Measurements from ENCODE around the gene VDAC2. TPM values are rescaled to one million over a fixed set of nuclear protein-coding genes. Genes with fewer than 3 reads are reported as not detected.
A peak's percentile ranks its signal among the peaks of the same experiment; 100 is the strongest.

The VDAC2 gene
- total and polyA plus RNA-seq, 2 experiments from 2014 or later: 167 to 190 TPM

DNA sequence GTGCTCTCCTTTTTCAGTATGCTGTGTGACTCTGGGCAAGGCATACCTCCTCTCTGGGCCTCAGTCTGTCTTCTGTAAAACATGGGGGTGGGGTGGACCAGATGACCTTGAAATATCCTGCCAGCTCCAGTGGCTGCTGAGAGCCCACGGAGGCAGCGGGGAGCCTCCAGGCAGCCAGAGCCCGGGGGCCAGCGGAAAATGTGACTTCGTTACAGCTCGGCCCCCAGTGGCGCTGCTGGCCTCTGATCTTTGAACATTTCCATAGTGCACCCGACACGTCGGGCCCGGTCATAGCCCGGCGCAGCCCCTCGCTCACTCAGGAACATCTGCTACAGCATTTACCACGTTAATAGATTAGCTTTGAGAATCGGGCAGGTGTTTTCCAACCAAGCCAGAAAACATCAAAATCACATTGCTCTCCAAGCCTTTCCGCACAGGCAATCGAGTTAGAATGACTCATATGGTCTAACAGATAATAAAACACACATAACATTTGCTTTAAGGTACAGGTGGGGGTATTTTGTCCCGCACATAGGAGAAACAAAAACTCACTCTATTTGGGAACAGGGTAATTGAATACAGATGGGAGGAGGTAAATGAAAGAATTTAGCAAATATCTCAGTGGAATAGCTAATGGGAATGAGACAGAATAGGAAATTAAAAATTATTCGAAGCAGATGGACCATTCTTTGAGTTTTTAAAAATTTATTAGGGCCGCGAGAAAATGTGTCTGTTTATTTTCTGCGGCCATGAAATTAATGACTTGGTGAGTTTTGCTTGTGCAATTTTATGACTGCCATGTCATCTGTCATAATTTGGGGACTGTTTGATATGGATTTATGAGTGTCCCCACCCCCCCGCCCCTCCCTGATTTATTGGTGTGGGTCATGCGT lies 51.5 kb downstream of the VDAC2 start:
- no peaks in the 10 kb centered on the region for H3K27me3 ChIP-seq
- no peaks in the 10 kb centered on the region for H3K9me2 ChIP-seq (replicated peaks; ENCODE audit: insufficient read depth)
- H3K36me3 ChIP-seq (replicated peaks; ENCODE audit: insufficient read depth, low read depth): no peaks in the 10 kb centered on the region
- H3K27ac ChIP-seq: peak overlapping the region; percentile 86
- no peaks in the 10 kb centered on the region for H3K79me2 ChIP-seq
- 33% methylated on average over 25 of the region's 25 CpGs for WGBS (ENCODE audit: low lambda C conversion rate, missing lambda C conversion rate)
- no peaks in the 10 kb centered on the region for H4K20me1 ChIP-seq (ENCODE audit: insufficient read depth, poor library complexity, severe bottlenecking)
- no peaks in the 10 kb centered on the region for H3K9me3 ChIP-seq (ENCODE audit: low read depth)
- H3K4me1 ChIP-seq (ENCODE audit: insufficient read depth): peaks cover 13% of the 10 kb centered on the region
- no peak overlapping the region for H3K4me3 ChIP-seq
- TF ChIP-seq EZH2 (IDR thresholded peaks at IDR 0.05; ENCODE audit: borderline replicate concordance) (no peak), EZH2phosphoT487 (IDR thresholded peaks at IDR 0.05; ENCODE audit: low read depth, severe bottlenecking, unreplicated experiment) (no peak)
- TF ChIP-seq, protein P1, sequence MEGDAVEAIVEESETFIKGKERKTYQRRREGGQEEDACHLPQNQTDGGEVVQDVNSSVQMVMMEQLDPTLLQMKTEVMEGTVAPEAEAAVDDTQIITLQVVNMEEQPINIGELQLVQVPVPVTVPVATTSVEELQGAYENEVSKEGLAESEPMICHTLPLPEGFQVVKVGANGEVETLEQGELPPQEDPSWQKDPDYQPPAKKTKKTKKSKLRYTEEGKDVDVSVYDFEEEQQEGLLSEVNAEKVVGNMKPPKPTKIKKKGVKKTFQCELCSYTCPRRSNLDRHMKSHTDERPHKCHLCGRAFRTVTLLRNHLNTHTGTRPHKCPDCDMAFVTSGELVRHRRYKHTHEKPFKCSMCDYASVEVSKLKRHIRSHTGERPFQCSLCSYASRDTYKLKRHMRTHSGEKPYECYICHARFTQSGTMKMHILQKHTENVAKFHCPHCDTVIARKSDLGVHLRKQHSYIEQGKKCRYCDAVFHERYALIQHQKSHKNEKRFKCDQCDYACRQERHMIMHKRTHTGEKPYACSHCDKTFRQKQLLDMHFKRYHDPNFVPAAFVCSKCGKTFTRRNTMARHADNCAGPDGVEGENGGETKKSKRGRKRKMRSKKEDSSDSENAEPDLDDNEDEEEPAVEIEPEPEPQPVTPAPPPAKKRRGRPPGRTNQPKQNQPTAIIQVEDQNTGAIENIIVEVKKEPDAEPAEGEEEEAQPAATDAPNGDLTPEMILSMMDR (IDR thresholded peaks at IDR 0.05; ENCODE audit: poor library complexity): no peak
- no peak overlapping the region for H2AFZ ChIP-seq
- H3K4me2 ChIP-seq: peak overlapping the region; percentile 66
- DNase-seq (ENCODE audit: low spot score): peak; percentile 59

- no peak for DNase-seq (ENCODE audit: low spot score)
- H4K20me1 ChIP-seq (ENCODE audit: insufficient read depth, poor library complexity, severe bottlenecking): no peaks in the 10 kb centered on the region
- TF ChIP-seq EZH2 (IDR thresholded peaks at IDR 0.05; ENCODE audit: borderline replicate concordance) (no peak), EZH2phosphoT487 (IDR thresholded peaks at IDR 0.05; ENCODE audit: low read depth, severe bottlenecking, unreplicated experiment) (no peak)
- TF ChIP-seq, protein P1 (IDR thresholded peaks at IDR 0.05; ENCODE audit: poor library complexity): no peak
- no peaks in the 10 kb centered on the region for H3K36me3 ChIP-seq (replicated peaks; ENCODE audit: insufficient read depth, low read depth)
- no peak overlapping the region for H2AFZ ChIP-seq
- H3K9me2 ChIP-seq (replicated peaks; ENCODE audit: insufficient read depth): no peaks in the 10 kb centered on the region
- no peak overlapping the region for H3K4me3 ChIP-seq
- H3K79me2 ChIP-seq: no peaks in the 10 kb centered on the region
- H3K4me1 ChIP-seq (ENCODE audit: insufficient read depth): peaks cover 13% of the 10 kb centered on the region
- H3K9me3 ChIP-seq (ENCODE audit: low read depth): no peaks in the 10 kb centered on the region
- no peak overlapping the region for H3K27ac ChIP-seq
- WGBS (ENCODE audit: low lambda C conversion rate, missing lambda C conversion rate): 83% methylated on average over 1 of the region's 1 CpG
- no peaks in the 10 kb centered on the region for H3K27me3 ChIP-seq
- no peak overlapping the region for H3K4me2 ChIP-seq
Measured at GRCh38 chr10:75263806-75264205, 53.2 kb downstream of the VDAC2 start.

- H3K27ac ChIP-seq: no peak overlapping the region
- H2AFZ ChIP-seq: no peak overlapping the region
- peaks cover 13% of the 10 kb centered on the region for H3K4me1 ChIP-seq (ENCODE audit: insufficient read depth)
- no peaks in the 10 kb centered on the region for H3K27me3 ChIP-seq
- no peaks in the 10 kb centered on the region for H3K9me2 ChIP-seq (replicated peaks; ENCODE audit: insufficient read depth)
- no peak overlapping the region for H3K4me2 ChIP-seq
- no peaks in the 10 kb centered on the region for H3K9me3 ChIP-seq (ENCODE audit: low read depth)
- H4K20me1 ChIP-seq (ENCODE audit: insufficient read depth, poor library complexity, severe bottlenecking): no peaks in the 10 kb centered on the region
- no peak overlapping the region for H3K4me3 ChIP-seq
- WGBS (ENCODE audit: low lambda C conversion rate, missing lambda C conversion rate): 74% methylated on average over 5 of the region's 6 CpGs
- no peaks in the 10 kb centered on the region for H3K79me2 ChIP-seq
- no peak for DNase-seq (ENCODE audit: low spot score)
- TF ChIP-seq EZH2 (IDR thresholded peaks at IDR 0.05; ENCODE audit: borderline replicate concordance) (no peak), EZH2phosphoT487 (IDR thresholded peaks at IDR 0.05; ENCODE audit: low read depth, severe bottlenecking, unreplicated experiment) (no peak)
- TF ChIP-seq, protein P1 (IDR thresholded peaks at IDR 0.05; ENCODE audit: poor library complexity): no peak
- H3K36me3 ChIP-seq (replicated peaks; ENCODE audit: insufficient read depth, low read depth): no peaks in the 10 kb centered on the region
Measured at GRCh38 chr10:75265856-75266255, 55.3 kb downstream of the VDAC2 start.
